Measurements from ENCODE around the gene REN.

GRCh38 chr1:204186597-204186996 lies 20.5 kb upstream of the REN start:
- TF ChIP-seq TAF1 (IDR thresholded peaks at IDR 0.05; ENCODE audit: borderline replicate concordance, insufficient read depth, low read length) (no peak), REST (IDR thresholded peaks at IDR 0.05; ENCODE audit: insufficient read depth in 1 of 2, low read depth in 2 of 2, low read length in 2 of 2) (no peak), POLR2AphosphoS5 (IDR thresholded peaks at IDR 0.05; ENCODE audit: low read depth, low read length) (no peak), SIN3A (IDR thresholded peaks at IDR 0.05; ENCODE audit: borderline replicate concordance, insufficient read depth, low read length) (no peak)

All from PFSK-1 (cell line).